ENCODE data around the gene COL17A1. TPM values are rescaled to one million over a fixed set of nuclear protein-coding genes. Genes with fewer than 3 reads are reported as not detected.

COL17A1 gene
- total RNA-seq, 2 donors from 2014 or later = not detected

DNA sequence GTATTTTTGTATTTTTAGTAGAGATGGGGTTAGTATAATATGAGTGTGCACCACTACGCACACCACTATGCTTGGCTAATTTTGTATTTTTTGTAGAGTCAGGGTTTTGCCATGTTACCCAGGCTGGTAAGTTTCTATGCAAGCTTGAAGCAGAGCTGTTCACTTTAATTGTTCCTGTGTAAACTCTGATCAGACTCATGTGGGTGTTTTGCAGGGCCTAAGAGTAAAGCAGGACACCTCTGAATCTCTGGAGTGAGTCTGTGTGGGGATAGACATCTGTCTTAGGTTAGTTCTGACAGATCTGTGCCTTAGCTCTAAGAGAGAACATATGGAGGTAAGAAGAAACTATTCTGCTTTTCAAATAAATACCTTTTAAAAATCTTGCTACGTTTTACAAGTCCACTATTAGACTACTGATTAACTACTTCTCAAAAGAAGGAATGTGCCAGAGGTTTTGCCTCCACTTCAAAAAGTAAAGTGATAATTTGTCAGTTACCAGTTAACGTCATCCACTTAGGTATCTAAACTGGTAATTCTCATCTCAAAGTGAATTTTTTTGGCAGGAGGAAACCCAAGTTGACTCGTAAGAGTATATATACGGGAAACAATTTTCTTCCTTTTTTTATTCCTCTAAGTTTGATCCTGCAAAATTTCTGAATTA is 1.1 kb downstream of the COL17A1 start:
- ATAC-seq (no peak), DNase-seq (ENCODE audit: low spot score) (no peak)
- no peaks in the 10 kb centered on the region for H3K36me3 Mint-ChIP-seq
- no peaks in the 10 kb centered on the region for H3K27me3 Mint-ChIP-seq
- H3K9me3 Mint-ChIP-seq = no peaks in the 10 kb centered on the region
- H3K4me3 Mint-ChIP-seq = no peak overlapping the region
- no peaks in the 10 kb centered on the region for H3K4me1 Mint-ChIP-seq (ENCODE audit: low read depth in 2 of 2)
- H3K27ac Mint-ChIP-seq = no peak overlapping the region

DNA sequence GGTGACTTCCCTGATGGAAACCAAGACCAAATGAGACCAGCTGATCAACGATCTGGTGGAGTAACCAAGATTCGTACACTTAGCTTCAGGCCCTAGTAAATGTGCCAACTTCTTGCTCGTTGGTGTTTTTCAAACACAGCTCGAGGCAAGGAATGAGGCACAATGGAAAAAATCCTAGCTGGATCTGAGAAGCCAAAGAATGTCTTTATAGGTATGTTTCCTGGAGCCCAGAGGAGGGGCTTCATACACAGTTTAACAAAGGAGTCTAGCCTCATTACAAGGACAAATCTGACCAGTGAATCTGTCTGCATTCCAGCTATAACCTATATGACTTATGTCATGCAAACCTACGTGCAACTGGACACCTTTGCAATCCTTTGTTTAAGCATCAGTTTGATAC is 3.7 kb downstream of the COL17A1 start:
- Mint-ChIP-seq H3K27ac (no peak overlapping the region), H3K27me3 (no peaks in the 10 kb centered on the region), H3K36me3 (no peaks in the 10 kb centered on the region), H3K4me3 (no peak overlapping the region), H3K4me1 (ENCODE audit: low read depth in 2 of 2) (no peaks in the 10 kb centered on the region), H3K9me3 (no peaks in the 10 kb centered on the region)
- DNase-seq (ENCODE audit: low spot score) (no peak), ATAC-seq (no peak)

DNA sequence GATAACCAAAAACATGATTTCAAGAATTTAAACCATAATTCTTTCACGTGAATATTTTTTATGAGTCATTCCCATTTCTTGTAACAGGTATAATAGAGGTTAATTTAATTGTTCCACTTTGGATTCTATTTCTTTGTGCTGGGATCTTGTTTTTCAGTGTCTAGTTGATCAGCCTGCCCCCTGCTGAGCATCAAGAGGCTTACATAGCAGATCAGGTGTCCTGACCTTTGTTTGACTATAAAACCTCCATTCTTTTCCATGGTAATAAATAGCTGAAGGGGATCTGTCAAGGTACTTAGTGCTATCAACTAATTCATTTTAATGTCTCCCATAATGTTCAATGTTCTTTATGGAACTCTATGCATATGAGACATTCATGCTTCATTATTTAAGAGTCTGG is 4.9 kb downstream of the COL17A1 start:
- no peak overlapping the region for H3K27ac Mint-ChIP-seq

DNA sequence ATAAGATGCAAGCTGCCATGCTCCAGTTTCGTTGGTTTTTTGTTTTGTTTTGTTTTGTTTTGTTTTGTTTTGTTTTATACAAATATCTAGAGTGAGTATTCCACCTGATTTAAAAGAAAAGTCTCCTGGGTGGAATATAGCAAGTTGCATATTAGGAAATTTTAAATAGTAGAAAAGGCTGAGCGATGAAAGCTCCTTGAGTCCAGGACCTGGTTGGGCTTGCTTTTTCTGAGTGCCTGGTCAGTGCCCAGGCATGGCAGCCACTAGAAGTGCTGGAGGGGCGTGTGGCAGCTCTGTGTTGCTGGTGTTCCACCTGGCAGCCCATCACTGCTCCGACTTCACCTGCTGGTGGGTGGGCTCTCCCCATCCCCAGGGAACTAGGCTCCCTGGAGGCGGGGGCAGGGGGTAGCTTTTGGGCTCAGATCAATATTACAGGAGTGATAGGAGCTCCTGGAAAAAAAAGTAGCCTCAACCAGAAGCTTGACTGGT is 8.0 kb downstream of the COL17A1 start:
- peak in 1 of 2 donors; percentile 36 for ATAC-seq
- H3K4me1 Mint-ChIP-seq (ENCODE audit: low read depth in 2 of 2) = no peaks in the 10 kb centered on the region
- no peaks in the 10 kb centered on the region for H3K27me3 Mint-ChIP-seq

More for the DNA sequence above, 4.9 kb downstream of the COL17A1 start:
- no peaks in the 10 kb centered on the region for H3K9me3 Mint-ChIP-seq
- no peaks in the 10 kb centered on the region for H3K36me3 Mint-ChIP-seq
- no peak for ATAC-seq
- H3K4me3 Mint-ChIP-seq = no peak overlapping the region
- DNase-seq (ENCODE audit: low spot score) = no peak
- no peaks in the 10 kb centered on the region for H3K27me3 Mint-ChIP-seq
- H3K4me1 Mint-ChIP-seq (ENCODE audit: low read depth in 2 of 2) = no peaks in the 10 kb centered on the region

DNA sequence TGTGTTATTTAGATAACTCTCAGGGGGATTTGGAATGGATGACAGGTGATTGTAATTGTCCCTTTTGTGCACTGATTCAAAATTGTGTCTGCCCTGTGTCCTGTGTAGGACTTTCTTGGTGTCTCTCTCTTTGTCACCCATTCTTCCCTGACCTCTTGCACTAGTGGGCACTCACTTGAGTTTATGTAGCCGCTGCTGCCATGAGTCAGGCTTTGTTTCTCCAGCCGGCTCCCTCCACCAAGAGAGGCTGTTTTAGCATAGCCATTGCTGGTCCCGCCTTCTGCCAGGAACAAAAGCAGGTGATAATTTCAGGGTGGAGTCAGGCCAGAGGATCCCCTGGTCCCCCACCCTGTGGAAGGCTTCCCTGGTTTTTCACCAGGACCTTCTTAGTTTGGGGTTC is 8.4 kb downstream of the COL17A1 start:
- no peak for ATAC-seq
- no peak overlapping the region for H3K4me3 Mint-ChIP-seq
- no peaks in the 10 kb centered on the region for H3K36me3 Mint-ChIP-seq
- DNase-seq (ENCODE audit: low spot score) = no peak
- H3K4me1 Mint-ChIP-seq (ENCODE audit: low read depth in 2 of 2) = no peaks in the 10 kb centered on the region
- H3K9me3 Mint-ChIP-seq = no peaks in the 10 kb centered on the region
- H3K27me3 Mint-ChIP-seq = no peaks in the 10 kb centered on the region
- H3K27ac Mint-ChIP-seq = no peak overlapping the region

More for the DNA sequence above, 8.0 kb downstream of the COL17A1 start:
- DNase-seq (ENCODE audit: low spot score) = no peak
- no peaks in the 10 kb centered on the region for H3K9me3 Mint-ChIP-seq
- no peak overlapping the region for H3K4me3 Mint-ChIP-seq
- H3K36me3 Mint-ChIP-seq = no peaks in the 10 kb centered on the region
- H3K27ac Mint-ChIP-seq = no peak overlapping the region

DNA sequence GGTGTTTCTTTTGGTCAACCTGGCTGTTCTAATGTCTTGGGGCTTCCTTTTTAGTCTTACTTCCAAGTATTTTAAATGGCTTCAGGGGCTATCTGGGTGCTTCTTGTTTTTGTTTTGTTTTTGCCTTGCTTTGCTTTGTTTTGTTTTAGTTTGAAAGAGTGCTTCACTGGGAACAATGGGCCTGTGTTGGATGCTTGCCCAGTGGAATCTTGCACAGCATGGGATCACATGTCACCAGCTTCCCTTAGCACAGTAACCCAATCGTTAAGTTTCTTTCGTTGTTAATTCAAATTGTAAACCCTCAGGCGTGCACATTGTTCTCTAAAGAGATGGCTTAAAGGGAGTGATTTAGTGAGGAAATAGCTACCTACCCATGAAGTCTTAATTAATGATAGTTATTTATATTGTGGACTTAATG is 8.9 kb downstream of the COL17A1 start:
- Mint-ChIP-seq H3K36me3 (no peaks in the 10 kb centered on the region), H3K4me1 (ENCODE audit: low read depth in 2 of 2) (no peaks in the 10 kb centered on the region), H3K27ac (no peak overlapping the region), H3K4me3 (no peak overlapping the region), H3K27me3 (peaks cover 0 to under 1% of the 10 kb centered on the region in 2 donors), H3K9me3 (no peaks in the 10 kb centered on the region)
- DNase-seq (ENCODE audit: low spot score) (no peak), ATAC-seq (no peak)

DNA sequence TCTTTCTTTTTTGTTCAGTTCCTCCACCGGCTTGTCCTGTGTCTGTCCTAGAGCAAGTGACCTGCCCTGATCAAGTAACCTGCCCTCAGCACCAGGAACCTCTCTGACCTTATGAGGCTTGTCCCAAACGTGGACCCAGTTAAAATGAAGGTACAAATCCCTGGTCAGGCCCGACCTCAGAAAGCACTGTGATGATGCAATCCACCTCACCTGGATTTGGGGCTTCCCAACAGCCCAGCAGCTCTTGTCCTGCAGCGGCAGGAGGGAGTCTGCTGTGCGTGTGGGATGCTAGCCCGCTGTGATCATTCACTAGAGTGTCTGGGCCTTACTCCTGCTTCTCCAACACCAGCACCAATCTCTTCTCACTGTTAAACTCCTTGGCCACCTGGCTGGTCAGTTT is 11.2 kb downstream of the COL17A1 start:
- no peak overlapping the region for H3K4me3 Mint-ChIP-seq
- H3K4me1 Mint-ChIP-seq (ENCODE audit: low read depth in 2 of 2) = no peaks in the 10 kb centered on the region
- H3K27ac Mint-ChIP-seq = no peak overlapping the region
- H3K9me3 Mint-ChIP-seq = no peaks in the 10 kb centered on the region
- no peaks in the 10 kb centered on the region for H3K36me3 Mint-ChIP-seq
- peaks cover 0 to 4% of the 10 kb centered on the region in 2 donors for H3K27me3 Mint-ChIP-seq
- DNase-seq (ENCODE audit: low spot score) (no peak), ATAC-seq (no peak)

DNA sequence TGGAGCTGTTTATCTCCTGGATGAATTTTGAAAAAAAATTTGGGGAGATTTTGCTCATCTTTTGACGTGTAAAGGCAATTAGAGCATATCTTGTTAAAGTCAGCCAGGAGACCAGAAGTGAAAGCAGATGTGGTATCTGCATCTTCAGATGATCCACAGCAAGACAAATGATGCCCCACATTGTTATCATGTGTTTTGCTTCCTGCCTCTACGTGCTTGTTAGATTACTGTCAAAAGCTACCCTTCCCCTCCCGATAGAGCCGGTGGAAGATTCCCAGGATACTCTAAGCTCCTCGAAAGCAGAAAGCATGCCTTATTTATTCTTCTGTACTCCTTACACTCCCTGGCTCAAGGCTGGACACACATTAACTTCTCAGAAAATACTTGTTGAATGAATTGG is 12.9 kb downstream of the COL17A1 start:
- peaks cover 0 to 4% of the 10 kb centered on the region in 2 donors for H3K27me3 Mint-ChIP-seq
- H3K4me1 Mint-ChIP-seq (ENCODE audit: low read depth in 2 of 2) = no peaks in the 10 kb centered on the region
- DNase-seq (ENCODE audit: low spot score) (no peak), ATAC-seq (no peak)
- H3K36me3 Mint-ChIP-seq = no peaks in the 10 kb centered on the region
- H3K9me3 Mint-ChIP-seq = no peaks in the 10 kb centered on the region
- H3K27ac Mint-ChIP-seq = no peak overlapping the region
- H3K4me3 Mint-ChIP-seq = no peak overlapping the region

DNA sequence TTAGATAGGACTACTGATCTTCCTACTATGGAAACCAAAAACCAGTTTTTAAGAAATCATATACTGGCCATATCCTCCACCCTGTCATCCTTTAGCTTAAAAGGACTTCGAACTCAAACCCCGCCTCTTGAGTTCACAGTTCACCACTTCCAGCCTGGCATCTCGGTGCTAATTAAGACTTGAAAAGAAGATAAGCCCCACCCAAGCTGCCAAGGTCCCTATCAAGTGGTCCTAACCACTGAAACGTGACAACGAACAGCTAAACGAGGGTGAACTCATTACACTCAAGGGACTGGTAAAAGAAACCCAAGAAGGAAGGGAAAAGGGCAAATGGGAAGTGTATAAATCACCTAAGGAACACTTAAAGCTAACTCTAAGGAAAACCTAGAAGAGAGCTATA is 16.1 kb downstream of the COL17A1 start:
- Mint-ChIP-seq H3K27me3 (peaks cover 0 to 4% of the 10 kb centered on the region in 2 donors), H3K9me3 (no peaks in the 10 kb centered on the region), H3K36me3 (no peaks in the 10 kb centered on the region), H3K27ac (no peak overlapping the region), H3K4me3 (no peak overlapping the region), H3K4me1 (ENCODE audit: low read depth in 2 of 2) (no peaks in the 10 kb centered on the region)
- DNase-seq (ENCODE audit: low spot score) (no peak), ATAC-seq (no peak)

DNA sequence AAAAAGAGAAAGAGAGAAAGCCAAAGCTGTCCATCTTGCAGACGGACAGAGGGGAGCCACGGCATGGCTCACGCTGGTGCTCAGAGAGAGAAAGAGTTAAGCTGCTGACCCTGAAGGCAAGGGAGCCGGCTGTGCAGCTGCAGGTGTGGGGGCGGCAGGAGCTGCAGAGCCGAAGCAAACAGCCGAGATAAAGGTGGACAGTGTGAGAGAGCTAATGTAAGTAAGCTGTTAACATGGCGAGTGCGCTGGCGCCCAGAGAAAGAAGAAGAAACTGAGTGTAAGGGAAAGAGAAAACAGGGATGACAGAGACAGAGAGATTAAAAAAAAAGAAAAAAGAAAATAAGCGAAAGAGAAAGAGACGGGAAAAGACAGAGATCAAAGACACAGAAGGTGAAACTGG is 18.2 kb downstream of the COL17A1 start:
- DNase-seq (ENCODE audit: low spot score) (no peak), ATAC-seq (no peak)
- H3K9me3 Mint-ChIP-seq = no peaks in the 10 kb centered on the region
- H3K4me3 Mint-ChIP-seq = no peak overlapping the region
- H3K36me3 Mint-ChIP-seq = no peaks in the 10 kb centered on the region
- peaks cover 0 to 6% of the 10 kb centered on the region in 2 donors for H3K27me3 Mint-ChIP-seq
- no peaks in the 10 kb centered on the region for H3K4me1 Mint-ChIP-seq (ENCODE audit: low read depth in 2 of 2)
- H3K27ac Mint-ChIP-seq = no peak overlapping the region

DNA sequence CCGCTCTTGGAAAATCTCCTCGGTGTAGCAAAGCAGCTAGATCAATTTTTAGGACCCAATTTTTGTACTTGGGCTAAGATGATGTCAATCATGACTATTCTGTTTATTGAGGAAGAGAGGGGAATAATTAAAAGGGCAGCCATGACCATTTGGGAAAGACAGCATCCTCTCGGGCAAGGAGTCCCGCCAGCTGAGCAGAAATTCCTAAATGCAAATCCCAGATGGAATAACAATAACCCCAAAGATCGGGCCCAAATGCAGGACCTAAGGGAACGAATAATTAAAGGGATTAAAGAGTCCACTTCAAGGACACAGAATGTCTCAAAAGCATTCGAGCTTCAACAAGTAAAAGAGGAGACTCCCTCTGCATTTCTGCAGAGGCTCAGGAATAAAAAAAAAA is 18.7 kb downstream of the COL17A1 start:
- Mint-ChIP-seq H3K4me1 (ENCODE audit: low read depth in 2 of 2) (no peaks in the 10 kb centered on the region), H3K27me3 (peaks cover 0 to 6% of the 10 kb centered on the region in 2 donors), H3K27ac (no peak overlapping the region), H3K36me3 (no peaks in the 10 kb centered on the region), H3K4me3 (no peak overlapping the region), H3K9me3 (no peaks in the 10 kb centered on the region)
- DNase-seq (ENCODE audit: low spot score) (no peak), ATAC-seq (no peak)

DNA sequence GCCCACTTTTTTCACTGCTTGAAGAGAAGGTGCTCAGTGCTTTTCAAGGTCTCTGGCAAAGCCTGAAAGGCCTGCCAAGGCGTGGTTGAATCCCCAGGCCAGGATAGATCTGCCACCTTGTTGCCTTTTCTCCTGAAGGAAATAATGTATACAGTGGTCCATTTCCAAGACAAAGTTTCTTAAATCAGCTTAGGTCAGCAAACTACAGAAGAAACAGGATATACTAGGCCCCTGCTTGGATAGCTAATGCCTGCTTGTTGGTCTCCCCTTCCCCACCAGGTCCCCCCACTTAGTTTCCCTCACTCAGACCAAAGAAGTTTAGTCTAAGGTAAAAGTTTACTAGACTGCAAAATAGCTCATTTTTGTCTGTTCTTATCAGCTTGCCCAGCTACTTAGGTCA is 19.9 kb downstream of the COL17A1 start:
- no peak overlapping the region for H3K4me3 Mint-ChIP-seq
- H3K36me3 Mint-ChIP-seq = no peaks in the 10 kb centered on the region
- H3K27ac Mint-ChIP-seq = no peak overlapping the region
- H3K4me1 Mint-ChIP-seq (ENCODE audit: low read depth in 2 of 2) = no peaks in the 10 kb centered on the region
- H3K27me3 Mint-ChIP-seq = peaks cover 0 to 2% of the 10 kb centered on the region in 2 donors
- no peaks in the 10 kb centered on the region for H3K9me3 Mint-ChIP-seq
- no peak for DNase-seq (ENCODE audit: low spot score)
- no peak for ATAC-seq

DNA sequence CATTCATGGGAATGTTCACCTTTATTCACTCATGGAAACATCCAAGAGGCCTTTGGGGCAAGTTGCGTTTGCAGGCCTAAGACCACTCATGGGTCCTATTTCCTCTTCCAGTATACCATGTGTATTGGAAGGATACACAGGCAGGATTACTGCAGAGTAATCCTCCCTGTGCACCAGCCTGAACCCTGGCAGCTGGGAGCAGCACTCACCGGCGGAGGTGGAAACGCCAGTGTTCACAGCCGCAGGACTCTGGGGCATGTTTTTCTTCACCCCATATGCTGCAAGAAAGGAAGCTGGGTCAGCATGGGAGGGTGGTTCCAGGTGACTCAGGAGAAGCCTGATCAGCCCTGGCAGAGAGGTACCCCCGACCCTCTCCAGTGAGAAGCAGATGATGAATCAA is 24.5 kb downstream of the COL17A1 start:
- peak in 1 of 2 donors; percentile 21 for ATAC-seq
- Mint-ChIP-seq H3K36me3 (no peaks in the 10 kb centered on the region), H3K9me3 (no peaks in the 10 kb centered on the region), H3K27ac (no peak overlapping the region), H3K4me3 (no peak overlapping the region), H3K4me1 (ENCODE audit: low read depth in 2 of 2) (no peaks in the 10 kb centered on the region), H3K27me3 (peaks cover 2 to 5% of the 10 kb centered on the region in 2 donors)
- DNase-seq (ENCODE audit: low spot score) = no peak

DNA sequence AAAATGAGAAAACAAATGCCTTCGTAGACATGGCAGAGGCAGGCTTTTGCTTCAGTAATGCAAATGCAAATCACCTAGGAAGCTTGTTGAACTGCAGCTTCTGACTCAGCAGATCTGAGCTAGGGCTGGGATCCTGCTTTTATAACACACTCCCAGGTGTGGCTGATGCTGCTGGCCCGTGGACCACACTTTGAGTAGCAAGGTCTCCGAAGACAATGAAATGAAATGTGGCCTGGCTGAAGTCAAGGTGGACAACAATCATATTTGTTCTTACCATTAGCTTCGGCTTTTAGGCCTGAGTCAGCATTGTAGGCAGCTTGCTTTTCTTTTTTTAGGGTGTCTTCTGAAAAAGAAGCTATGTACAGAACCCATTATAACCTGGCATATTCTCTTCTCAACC is 26.3 kb downstream of the COL17A1 start:
- Mint-ChIP-seq H3K27ac (no peak overlapping the region), H3K4me3 (no peak overlapping the region), H3K9me3 (no peaks in the 10 kb centered on the region), H3K4me1 (ENCODE audit: low read depth in 2 of 2) (no peaks in the 10 kb centered on the region), H3K27me3 (peaks cover 2 to 5% of the 10 kb centered on the region in 2 donors), H3K36me3 (no peaks in the 10 kb centered on the region)
- ATAC-seq (no peak), DNase-seq (ENCODE audit: low spot score) (no peak)

DNA sequence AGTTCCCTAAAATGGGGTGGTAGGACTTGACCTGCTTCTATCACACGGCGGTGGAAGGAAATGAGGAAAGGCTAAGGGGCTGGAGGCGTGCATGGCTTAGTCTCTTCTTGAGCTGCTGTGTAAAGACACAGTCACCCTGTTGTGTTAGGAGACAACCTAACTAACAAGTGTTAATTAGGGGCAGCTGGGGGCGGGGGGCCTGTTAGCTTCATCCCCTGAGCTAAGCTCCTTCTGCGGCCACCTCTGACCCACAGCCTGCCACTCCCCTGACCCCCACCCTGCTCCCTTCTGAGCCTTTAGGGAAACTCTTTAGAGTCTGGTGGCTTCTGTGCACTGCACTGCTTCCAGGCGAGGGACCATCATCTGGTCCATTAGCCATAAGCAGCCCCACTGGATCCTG is 28.0 kb downstream of the COL17A1 start:
- no peak overlapping the region for H3K27ac Mint-ChIP-seq

More for the DNA sequence above, 28.0 kb downstream of the COL17A1 start:
- DNase-seq (ENCODE audit: low spot score) (no peak), ATAC-seq (no peak)
- Mint-ChIP-seq H3K4me1 (ENCODE audit: low read depth in 2 of 2) (no peaks in the 10 kb centered on the region), H3K9me3 (no peaks in the 10 kb centered on the region), H3K27me3 (peaks cover 0 to 5% of the 10 kb centered on the region in 2 donors), H3K4me3 (no peak overlapping the region), H3K36me3 (no peaks in the 10 kb centered on the region)
